GM12801 (cell line): Measurements from ENCODE around the gene PLEKHM2.

Experiments used
- CTCF ChIP-seq: IDR thresholded peaks from one replicate; pipeline ENCODE4 v1.5.1; 2011; ENCODE audit warnings: control low read depth; ENCODE audit not compliant: insufficient read length; ENCODE audit errors: extremely low read depth

The PLEKHM2 gene

GRCh38 chr1:15685820-15686219 is 1.7 kb downstream of the PLEKHM2 start:
- no peak for TF ChIP-seq CTCF

GRCh38 chr1:15687446-15687845 is 3.3 kb downstream of the PLEKHM2 start:
- TF ChIP-seq CTCF, result no peak

- no peak for TF ChIP-seq CTCF
Measured at GRCh38 chr1:15690317-15690716, 6.2 kb downstream of the PLEKHM2 start.

- TF ChIP-seq CTCF, result no peak
Measured at GRCh38 chr1:15691434-15692032, 7.4 kb downstream of the PLEKHM2 start.

- no peak for TF ChIP-seq CTCF
Measured at GRCh38 chr1:15692121-15692682, 8.1 kb downstream of the PLEKHM2 start.

GRCh38 chr1:15693371-15693770 is 9.3 kb downstream of the PLEKHM2 start:
- no peak for TF ChIP-seq CTCF

GRCh38 chr1:15696956-15697521 is 12.9 kb downstream of the PLEKHM2 start:
- TF ChIP-seq CTCF, result no peak
